NCI-H1105 (cell line): Measurements from ENCODE around the gene CAB39.
"Not testable (repeated sequence)": the region's sequence is repeated elsewhere in the genome, so short reads cannot be mapped to it uniquely, and the experiment has no call there.

Experiments
- DNase-seq: peaks from one replicate; lab custom pipeline; 2025; lab: John Stamatoyannopoulos, UW

Gene CAB39

DNA sequence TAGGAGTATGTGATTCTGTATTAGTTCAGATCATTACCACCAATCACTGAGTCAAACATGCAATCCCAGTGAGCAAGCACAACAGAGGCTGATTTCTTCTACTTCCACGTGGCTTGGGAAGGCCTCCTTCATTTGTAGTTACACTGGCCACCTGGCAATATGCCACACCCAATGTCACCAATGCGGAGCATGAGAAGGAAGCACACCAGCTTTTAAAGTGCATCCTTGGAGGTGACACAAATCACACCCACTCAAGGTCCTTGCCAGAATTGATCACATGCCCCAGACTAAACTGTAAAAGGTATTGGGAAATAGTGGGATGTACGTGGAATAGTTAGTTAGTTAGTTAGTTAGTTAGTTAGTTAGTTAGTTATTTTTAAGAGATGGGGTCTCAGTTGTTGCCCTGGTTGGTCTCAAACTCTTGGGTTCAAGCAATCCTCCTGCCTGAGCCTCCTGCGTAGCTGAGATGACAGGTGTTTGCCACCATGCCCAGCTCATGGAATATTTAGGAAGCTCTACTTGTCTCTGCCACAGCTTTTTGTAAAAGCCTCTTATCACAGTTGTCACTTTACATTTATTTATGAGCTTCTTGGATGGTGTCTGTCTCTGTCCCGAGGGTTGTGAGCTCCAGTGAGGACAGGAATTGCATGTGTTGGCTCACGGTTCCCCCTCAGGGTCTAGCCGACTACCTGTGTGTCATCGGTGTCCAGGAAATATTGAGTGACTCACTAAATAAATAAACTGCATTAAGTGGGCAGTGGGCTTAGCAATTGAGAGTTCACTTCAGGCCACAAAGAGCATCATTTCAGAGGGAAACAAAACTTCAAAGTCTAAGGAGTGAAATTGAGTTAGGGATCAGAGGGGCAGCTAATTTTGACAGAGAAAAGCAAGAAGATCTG, 28.1 kb upstream of the CAB39 start:
- DNase-seq: no peak

DNA sequence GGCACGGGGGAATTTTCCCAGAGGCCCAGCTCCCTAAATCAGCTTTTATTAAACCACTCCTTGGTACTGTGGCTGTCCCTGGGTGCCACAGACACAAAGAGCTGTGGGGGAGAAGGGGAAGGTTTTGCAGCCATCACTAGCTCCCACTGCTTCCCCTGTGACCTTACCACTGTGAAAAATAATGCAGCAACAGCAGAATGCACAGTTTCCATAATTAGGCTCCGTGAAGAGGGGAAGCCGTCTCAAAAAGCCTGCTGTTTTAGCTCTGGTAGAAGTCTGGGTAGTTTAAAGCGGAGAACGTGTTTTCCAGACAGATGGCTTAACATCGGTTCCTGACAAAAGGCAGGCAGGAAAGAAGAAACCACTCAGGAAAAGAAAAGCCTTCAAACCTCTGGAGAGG, 27.5 kb upstream of the CAB39 start:
- no peak for DNase-seq

DNA sequence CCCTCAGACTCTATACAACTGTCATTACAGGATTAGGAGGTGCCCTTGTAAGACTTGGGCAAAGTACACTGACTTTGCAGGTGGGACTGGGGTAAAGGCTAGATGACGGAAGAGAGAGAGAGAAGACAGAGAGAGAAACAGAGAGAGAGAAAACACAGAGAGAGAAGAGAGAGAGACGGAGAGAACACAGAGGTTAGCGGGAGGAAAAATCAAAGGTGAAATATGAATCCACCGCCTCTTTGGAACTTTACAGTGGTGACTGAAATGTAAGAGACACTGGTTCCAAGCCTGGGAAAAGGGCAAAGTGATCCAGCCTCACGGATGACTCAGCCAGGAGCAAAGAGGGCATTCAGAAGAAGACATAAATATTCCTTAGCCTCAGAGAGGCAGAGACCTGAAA, 25.1 kb upstream of the CAB39 start:
- no peak for DNase-seq

DNA sequence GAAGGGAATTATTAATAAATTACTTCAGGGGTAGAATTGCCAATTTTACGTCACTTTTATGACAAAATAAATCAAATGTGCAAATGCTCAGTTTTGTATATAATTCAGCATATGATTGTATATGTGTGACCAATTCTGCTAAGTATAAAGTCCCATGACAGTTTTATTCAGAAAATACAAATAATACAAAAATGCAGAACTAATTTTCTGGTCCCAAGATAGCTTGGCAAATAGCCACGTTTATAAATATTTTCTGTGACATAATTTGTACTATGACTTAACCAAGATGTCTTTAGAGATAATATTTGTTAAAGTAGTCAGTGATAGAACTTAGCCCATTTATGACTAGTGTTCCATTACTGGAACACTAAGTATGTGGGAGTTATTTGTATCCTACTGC, 24.2 kb upstream of the CAB39 start:
- DNase-seq: no peak

DNA sequence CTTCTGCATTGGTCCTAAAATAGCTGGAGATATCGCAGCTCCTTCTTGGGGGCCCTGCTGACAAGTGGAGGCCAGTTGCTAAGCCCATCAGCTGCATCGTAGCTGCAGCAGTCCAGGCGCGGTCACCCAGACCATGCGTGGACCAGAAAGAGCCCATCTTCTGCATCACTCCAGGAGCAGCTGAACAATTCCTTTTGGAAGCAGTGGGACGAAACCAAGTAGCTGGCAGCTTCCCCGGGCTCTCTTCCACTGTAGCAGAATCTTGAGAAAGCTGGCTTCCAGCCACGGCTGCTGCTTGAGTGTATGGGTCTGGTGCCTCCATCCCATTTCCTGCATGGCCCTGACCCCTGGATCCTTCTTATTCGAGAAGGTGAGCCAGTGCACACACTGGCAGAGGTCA, 22.2 kb upstream of the CAB39 start:
- no peak for DNase-seq

DNA sequence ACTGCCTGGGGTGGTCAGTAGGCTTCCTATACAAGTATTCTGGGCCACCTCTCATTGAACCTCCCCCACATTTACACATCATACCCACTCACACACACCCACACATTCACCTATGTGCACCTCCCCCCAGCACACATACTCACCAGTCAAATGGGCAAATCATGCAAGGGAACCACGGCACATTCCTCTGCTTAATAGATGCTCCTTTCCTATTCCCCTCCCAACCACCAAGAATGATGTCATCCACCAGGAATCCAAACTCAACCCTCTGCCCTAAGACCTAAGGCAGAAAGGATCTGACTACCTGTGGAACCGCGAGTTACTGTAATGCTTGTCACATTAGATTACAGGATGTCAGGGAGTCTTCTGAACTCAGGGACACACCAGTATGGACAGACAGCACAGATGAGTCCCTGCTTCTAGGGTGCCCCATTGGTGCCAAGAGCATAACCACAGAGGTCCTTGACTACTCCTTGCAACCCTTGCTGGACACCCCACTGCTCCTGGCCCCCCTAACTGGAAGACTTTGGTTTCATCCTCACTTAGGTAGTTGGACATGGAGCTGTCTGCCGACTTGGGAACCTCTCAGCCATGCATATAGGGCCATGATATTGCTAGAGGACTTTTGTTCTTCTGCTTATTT, 21.5 kb upstream of the CAB39 start:
- DNase-seq: no peak

DNA sequence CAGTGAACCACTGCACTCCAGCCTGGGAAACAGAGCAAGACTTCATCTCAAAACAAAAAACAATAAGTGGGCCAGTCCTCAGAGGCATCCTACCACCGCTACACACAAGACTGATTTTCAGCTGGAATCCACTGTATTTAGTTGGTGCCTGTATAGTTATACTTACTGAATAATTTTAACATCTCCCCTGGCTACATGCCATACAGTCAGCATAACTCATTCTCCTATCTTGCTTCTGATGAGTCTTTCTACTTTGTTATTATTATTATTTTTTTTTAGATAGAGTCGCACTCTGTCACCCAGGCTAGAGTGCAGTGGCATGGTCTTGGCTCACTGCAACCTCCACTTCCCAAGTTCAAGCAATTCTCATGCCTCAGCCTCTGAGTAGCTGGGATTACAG, 19.9 kb upstream of the CAB39 start:
- no peak for DNase-seq

DNA sequence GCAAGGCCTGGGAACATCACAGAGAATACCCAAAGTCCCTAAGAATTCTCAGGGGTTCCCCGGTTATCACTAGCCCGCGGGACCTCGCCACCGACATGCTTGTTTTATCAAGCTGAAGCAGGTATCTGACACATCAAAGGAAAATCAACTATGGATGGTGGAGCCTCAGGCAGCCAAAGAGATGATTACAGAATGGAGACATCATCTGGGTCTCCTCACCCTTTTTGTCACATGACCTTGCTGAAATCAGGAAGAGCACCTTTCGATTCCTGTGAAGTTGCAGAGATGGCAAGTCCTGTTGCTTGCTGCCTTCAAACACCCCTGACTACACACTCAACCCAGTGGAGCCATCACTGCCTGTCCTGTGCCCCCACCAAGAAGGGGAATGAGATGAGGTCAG, 19.2 kb upstream of the CAB39 start:
- DNase-seq: no peak

DNA sequence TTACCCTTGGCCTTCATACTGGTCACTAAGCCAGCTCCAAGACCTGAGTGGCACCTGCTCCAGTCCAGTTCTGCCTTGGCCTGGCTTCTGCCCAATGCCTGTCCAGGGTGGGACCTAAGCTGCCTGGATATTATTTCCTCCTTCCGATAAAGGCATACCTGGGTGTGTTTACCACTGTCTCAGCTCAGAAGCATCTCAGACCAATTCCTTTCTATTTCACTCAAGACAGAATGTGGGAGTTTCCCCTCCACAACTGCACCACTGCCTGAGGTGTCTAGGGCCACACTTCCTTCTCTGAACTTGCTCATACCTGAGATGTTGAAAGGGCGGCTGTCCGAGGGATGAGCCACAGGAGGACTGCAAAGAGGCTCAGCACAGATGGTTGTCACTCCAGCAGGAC, 18.4 kb upstream of the CAB39 start:
- no peak for DNase-seq

DNA sequence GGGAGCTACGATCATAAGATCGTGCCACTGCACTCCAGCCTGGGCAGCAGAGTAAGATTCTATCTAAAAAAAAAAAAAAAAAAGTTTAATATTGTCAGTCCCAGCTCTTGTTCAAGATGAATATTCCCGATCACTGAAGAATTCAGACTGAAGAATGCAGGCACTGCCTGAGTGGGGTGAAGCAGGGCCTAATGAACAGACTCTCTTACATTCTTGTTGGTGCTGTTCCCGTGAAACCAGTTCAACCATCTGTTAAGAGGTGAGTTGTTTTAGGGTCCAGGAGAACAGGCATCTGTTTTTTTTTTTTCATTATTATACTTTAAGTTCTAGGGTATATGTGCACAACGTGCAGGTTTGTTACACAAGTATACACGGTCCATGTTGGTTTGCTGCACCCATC, 17.1 kb upstream of the CAB39 start:
- no peak for DNase-seq

DNA sequence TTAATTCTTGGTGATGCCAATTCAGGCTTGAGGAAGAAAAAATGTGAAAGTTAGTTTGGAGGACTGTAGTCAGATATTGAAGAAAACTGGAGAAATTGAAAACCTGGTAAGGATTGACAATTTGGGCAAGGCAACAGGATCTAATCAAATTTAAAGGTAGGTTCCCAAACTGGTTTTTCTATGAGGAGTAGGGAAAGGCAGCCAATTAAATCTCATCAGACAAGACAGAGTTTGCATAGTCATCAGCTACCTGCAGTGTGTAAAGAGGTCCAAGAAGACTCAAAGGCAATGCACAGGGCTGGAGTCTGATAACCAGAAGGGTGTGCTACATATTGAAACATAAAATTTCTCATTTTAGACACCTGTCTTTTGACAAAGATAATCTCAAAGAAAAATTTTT, 16.0 kb upstream of the CAB39 start:
- no peak for DNase-seq

DNA sequence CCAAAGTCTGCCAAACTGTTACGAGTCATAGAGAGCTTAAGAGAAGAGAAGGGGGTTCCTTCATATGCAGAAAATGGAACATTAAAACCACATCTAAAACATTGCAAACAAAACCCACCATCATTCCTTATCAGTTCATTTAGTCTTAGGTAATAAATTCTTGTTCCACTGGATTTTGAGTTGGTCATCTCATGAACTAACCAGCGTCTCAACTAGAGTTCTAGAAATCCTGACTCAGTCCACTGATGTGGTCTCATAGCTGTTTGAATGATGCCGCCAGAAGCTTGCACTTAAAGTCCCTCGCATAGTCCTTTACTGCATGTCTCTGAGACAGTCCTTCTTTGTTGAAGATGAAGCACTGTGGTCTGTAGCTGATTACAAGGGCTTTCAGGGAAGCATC, 15.0 kb upstream of the CAB39 start:
- DNase-seq: no peak

DNA sequence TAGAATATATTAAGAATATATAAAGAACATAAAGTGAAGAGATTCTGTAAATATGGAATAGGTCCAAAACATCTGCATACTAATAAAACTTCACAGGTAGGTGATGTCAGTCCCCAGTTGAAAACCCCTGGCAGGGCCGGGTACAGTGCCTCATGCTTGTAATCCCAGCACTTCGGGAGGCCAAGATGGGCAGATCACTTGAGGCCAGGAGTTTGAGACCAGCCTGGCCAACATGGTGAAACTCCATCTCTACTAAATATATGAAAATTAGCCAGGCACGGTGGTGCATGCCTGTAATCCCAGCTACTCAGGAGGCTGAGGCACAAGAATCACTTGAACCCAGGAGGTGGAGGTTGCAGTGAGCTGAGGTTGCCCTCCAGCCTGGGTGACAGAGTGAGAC, 13.9 kb upstream of the CAB39 start:
- DNase-seq: not testable (repeated sequence)

DNA sequence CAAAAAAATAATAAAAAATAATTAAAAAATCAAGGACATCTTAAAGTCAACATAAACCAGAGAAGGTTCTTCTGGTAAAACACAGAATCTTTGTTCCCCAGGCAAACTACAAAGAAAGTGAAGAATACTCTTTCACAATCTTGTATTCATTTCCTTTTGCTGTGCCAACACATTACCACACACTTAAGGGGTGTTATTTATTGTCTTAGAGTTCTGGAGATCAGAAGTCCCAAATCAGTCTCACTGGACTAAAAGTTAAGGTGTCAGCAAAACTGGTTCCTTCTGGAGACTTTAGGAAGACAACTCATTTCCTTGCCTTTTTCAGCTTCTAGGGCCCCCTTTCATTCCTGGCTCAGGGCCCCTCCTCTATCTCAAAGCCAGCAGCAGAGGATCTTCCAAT, 12.2 kb upstream of the CAB39 start:
- no peak for DNase-seq

DNA sequence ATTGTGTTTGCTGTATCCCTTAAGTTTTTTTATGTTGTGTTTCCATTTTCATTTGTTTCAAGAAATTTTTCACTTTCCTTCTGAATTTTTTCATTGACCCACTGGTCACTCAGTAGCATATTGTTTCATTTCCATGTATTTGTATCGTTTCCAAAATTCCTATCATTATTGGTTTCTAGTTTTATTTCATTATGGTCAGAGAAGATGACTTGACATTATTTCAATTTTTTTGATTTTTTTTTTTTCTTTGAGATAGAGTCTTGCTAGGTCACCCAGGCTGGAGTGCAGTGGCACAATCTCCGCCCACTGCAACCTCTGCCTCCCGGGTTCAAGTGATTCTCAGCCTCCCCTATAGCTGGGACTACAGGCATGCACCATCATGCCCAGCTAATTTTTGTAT, 11.3 kb upstream of the CAB39 start:
- DNase-seq: no peak

DNA sequence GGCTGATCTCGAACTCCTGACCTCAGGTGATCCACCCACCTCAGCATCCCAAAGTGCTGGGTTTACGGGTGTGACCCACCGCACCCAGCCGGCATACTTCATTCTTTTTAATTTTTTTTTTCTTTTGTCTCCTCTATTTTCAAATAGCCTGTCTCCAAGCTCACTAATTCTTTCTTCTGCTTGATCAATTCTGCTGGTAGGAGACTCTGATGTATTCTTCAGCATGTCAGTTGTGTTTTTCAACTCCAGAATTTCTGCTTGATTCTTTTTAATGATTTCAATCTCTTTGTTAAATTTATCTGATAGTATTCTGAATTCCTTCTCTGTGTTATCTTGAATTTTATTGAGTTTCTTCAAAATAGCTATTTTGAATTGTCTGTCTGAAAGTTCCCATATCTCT, 10.2 kb upstream of the CAB39 start:
- not testable (repeated sequence) for DNase-seq

DNA sequence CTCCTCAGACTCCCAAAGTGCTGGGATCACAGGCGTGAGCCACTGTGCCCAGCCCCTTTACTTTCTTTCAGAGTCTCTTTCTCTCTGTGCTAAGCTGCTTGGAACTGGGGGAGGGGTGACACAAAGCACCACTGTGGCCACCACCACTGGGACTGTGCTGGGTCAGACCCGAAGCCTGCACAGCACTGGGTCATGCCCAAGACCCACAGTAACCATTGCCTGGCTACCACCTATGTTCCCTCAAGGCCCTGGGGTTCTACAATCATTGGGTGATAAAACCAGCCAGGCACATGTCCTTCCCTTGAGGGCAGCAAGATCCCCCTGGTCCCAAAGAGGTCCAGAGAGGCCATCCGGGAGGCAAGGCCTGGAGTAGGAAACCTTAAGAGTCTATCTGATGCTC, 9.1 kb upstream of the CAB39 start:
- DNase-seq: no peak

DNA sequence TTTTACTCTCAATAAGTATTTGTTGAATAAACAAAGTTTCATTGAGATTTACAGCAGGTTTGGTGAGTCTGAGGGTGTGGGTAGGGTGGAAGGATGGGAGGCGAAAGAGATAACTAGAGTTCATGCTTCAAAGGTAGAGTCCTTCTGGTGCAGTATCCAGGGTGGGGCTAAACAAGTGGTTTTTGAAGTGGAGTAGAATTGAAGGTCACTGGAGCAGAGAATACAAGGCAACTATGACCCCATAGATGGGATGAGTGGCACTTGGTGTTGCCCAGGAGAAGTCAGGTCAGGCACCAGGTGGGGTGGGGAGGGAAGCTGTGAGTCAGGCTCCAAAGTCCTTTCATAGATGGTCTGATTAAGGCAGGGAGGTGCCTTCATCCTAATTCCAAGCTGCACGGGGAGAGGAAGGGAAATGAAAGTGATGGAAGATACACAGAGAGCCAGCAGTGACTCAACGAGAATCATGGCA, 6.6 kb upstream of the CAB39 start:
- DNase-seq: no peak

DNA sequence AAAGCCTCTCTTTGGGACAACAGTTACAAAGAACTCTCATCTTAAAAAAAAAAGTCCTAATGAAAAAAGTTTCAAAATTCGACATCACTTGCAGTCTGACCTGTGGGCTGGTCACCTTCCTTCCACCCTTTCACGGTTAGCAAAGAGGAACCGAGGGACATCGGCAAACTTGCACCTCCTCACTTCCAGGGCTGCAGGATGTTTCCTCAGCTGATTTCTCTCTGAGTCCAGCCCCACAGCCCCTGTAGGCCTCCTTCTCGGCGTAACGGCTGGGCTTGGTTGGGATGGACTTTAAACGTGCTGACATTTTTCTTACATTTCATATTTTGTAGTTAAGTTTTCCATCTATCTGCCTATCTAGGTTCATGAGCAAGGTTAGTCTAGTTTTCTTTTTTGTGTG, 5.7 kb upstream of the CAB39 start:
- no peak for DNase-seq

DNA sequence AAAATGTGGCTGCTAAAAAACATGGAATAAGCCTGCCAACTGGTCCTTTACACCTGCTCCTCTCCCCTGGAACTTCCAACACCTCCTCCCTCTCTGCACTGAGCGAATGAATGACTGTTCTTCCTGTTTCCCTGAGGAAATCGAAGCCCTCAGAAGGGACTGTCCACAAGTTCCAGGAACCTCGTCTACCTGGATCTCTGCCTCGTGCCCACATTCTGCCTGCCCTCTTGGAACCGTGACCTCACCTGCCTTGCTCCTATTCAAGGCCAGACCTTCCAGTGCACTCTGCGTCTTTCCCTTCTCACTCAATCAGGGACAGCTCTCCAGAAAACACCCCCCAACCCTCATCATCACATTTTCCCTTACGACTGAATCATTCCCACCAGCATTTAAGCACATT, 4.4 kb upstream of the CAB39 start:
- no peak for DNase-seq

DNA sequence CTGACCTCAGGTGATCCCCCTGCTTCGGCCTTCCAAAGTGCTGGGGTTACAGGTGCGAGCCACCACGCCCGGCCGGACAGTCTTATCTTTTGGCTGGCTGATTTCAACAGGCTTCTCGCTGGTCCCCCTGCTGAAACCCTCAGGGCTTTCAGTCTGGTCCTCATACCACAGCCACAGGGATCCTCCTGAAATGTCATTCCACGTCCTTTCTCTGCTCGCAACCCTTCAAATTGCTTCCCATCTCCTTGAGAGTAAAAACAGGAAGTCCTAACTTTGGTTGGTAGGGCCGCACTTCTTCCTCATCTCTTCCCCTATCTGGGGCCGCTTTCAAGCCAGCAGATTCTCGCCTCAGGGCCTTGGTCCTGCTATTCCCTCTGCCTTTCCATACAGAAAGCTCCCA, 1.4 kb upstream of the CAB39 start:
- no peak for DNase-seq

DNA sequence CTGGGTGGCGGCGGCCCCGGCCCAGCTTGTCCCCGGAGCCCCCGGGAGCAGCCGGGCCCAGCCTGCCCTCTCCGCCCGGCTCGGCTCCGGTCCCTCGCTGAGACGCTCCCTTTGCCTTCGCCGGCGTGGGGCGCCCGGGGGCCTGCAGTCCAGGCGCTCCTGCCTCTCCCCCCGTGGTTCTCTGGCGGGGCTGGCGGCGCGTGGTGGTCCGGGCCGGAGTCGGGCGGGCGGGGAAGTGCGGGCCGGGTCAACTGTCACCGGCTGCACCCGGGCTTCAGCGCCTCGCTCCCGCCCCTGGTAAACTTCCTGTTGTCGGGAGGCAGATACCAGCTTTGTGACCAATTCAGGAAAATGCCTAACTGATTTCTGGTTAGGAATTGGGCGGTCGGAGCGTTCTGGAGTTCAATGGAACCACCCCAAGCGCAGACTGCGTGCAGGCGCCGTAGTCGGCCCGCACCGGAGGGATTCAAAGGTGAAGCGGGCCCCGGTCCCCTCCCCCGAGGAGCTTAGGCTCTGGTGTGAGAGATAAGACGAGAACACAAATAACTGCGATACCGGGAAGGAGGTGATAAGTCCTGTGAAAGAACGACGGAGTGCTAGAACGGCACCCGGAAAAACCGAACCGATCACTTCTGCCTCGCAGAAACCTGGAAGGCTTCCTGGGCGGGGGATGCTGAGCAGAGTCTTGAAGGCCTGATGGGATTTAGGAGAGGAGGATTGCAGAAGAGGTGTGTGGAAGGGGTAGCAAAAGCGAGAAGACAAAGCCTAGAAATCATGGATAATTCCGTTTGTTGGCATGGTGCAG, 891 bp downstream of the CAB39 start:
- no peak for DNase-seq

DNA sequence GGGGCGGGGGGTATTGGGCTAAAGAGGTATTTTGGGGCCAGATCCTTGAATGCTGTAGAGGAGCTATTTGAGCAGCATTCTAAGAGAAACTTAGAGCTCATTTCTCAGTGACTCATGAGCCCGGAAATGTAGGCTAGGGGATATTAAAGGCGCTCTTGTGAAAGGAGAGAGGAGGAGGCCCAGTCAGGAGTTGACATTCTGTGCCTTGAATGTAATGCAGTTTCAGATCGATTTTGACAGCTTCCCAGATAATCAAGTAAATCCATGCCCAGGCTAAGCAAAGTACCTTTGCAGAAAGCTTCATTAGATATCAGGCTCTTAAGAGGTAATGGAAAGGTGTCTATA, 1.5 kb downstream of the CAB39 start:
- no peak for DNase-seq
